ENCODE data around the gene ZNF710.

Gene ZNF710

GRCh38 chr15:90019611-90020010 lies 18.5 kb downstream of the ZNF710 start:
- no peak for TF ChIP-seq YY1 (IDR thresholded peaks at IDR 0.05; ENCODE audit: low read depth)
- TF ChIP-seq FOXM1 (IDR thresholded peaks at IDR 0.05; ENCODE audit: borderline replicate concordance, low read depth) = no peak
- TF ChIP-seq EP300 (IDR thresholded peaks at IDR 0.05; ENCODE audit: borderline replicate concordance) = no peak
- no peak for TF ChIP-seq MAX (IDR thresholded peaks at IDR 0.05)
- no peak for TF ChIP-seq TEAD4 (IDR thresholded peaks at IDR 0.05)
- no peak for TF ChIP-seq NFIC (IDR thresholded peaks at IDR 0.05)
- no peak for TF ChIP-seq RAD21 (IDR thresholded peaks at IDR 0.05; ENCODE audit: low read depth)
- TF ChIP-seq CREB1 (IDR thresholded peaks at IDR 0.05; ENCODE audit: low read depth) = no peak
- no peak for TF ChIP-seq CEBPB (IDR thresholded peaks at IDR 0.05)
- TF ChIP-seq USF1 (IDR thresholded peaks at IDR 0.05) = no peak
- no peak for TF ChIP-seq TAF1 (IDR thresholded peaks at IDR 0.05; ENCODE audit: low read depth)
- no peak for TF ChIP-seq TCF12 (IDR thresholded peaks at IDR 0.05; ENCODE audit: low read depth)
- TF ChIP-seq ZBTB7A (IDR thresholded peaks at IDR 0.05; ENCODE audit: low read depth) = no peak
- TF ChIP-seq REST (IDR thresholded peaks at IDR 0.05; ENCODE audit: low read depth) = no peak
- TF ChIP-seq EGR1 (IDR thresholded peaks at IDR 0.05) = no peak

- TF ChIP-seq EP300 (IDR thresholded peaks at IDR 0.05; ENCODE audit: borderline replicate concordance) = no peak
- TF ChIP-seq MAX (IDR thresholded peaks at IDR 0.05) = no peak
- TF ChIP-seq USF1 (IDR thresholded peaks at IDR 0.05) = no peak
- TF ChIP-seq RAD21 (IDR thresholded peaks at IDR 0.05; ENCODE audit: low read depth) = no peak
- TF ChIP-seq TAF1 (IDR thresholded peaks at IDR 0.05; ENCODE audit: low read depth) = no peak
- TF ChIP-seq CEBPB (IDR thresholded peaks at IDR 0.05) = no peak
- TF ChIP-seq EGR1 (IDR thresholded peaks at IDR 0.05) = no peak
- TF ChIP-seq TCF12 (IDR thresholded peaks at IDR 0.05; ENCODE audit: low read depth) = no peak
- TF ChIP-seq FOXM1 (IDR thresholded peaks at IDR 0.05; ENCODE audit: borderline replicate concordance, low read depth) = no peak
- no peak for TF ChIP-seq ZBTB7A (IDR thresholded peaks at IDR 0.05; ENCODE audit: low read depth)
Measured at GRCh38 chr15:90020021-90020735, 19.1 kb downstream of the ZNF710 start.

- TF ChIP-seq MAX (IDR thresholded peaks at IDR 0.05) (no peak), TAF1 (IDR thresholded peaks at IDR 0.05; ENCODE audit: low read depth) (no peak), RAD21 (IDR thresholded peaks at IDR 0.05; ENCODE audit: low read depth) (no peak), NFIC (IDR thresholded peaks at IDR 0.05) (no peak), CEBPB (IDR thresholded peaks at IDR 0.05) (no peak), CREB1 (IDR thresholded peaks at IDR 0.05; ENCODE audit: low read depth) (no peak), FOXM1 (IDR thresholded peaks at IDR 0.05; ENCODE audit: borderline replicate concordance, low read depth) (no peak), USF1 (IDR thresholded peaks at IDR 0.05) (no peak), ZBTB7A (IDR thresholded peaks at IDR 0.05; ENCODE audit: low read depth) (no peak), REST (IDR thresholded peaks at IDR 0.05; ENCODE audit: low read depth) (no peak), EGR1 (IDR thresholded peaks at IDR 0.05) (no peak), YY1 (IDR thresholded peaks at IDR 0.05; ENCODE audit: low read depth) (no peak), EP300 (IDR thresholded peaks at IDR 0.05; ENCODE audit: borderline replicate concordance) (no peak), TCF12 (IDR thresholded peaks at IDR 0.05; ENCODE audit: low read depth) (no peak), TEAD4 (IDR thresholded peaks at IDR 0.05) (no peak)
Measured at GRCh38 chr15:90020936-90021507, 19.9 kb downstream of the ZNF710 start.

- TF ChIP-seq USF1 (IDR thresholded peaks at IDR 0.05) (no peak), ZBTB7A (IDR thresholded peaks at IDR 0.05; ENCODE audit: low read depth) (no peak), REST (IDR thresholded peaks at IDR 0.05; ENCODE audit: low read depth) (no peak), TCF12 (IDR thresholded peaks at IDR 0.05; ENCODE audit: low read depth) (no peak), CREB1 (IDR thresholded peaks at IDR 0.05; ENCODE audit: low read depth) (no peak), TAF1 (IDR thresholded peaks at IDR 0.05; ENCODE audit: low read depth) (no peak), CEBPB (IDR thresholded peaks at IDR 0.05) (no peak), FOXM1 (IDR thresholded peaks at IDR 0.05; ENCODE audit: borderline replicate concordance, low read depth) (no peak), YY1 (IDR thresholded peaks at IDR 0.05; ENCODE audit: low read depth) (no peak), TEAD4 (IDR thresholded peaks at IDR 0.05) (no peak), MAX (IDR thresholded peaks at IDR 0.05) (no peak), EGR1 (IDR thresholded peaks at IDR 0.05) (no peak), NFIC (IDR thresholded peaks at IDR 0.05) (no peak), RAD21 (IDR thresholded peaks at IDR 0.05; ENCODE audit: low read depth) (no peak), EP300 (IDR thresholded peaks at IDR 0.05; ENCODE audit: borderline replicate concordance) (no peak)
Measured at GRCh38 chr15:90022345-90022744, 21.2 kb downstream of the ZNF710 start.
